Liver (tissue), 9 donors: ENCODE data around the gene PIWIL1. TPM values are rescaled to one million over a fixed set of nuclear protein-coding genes. Genes with fewer than 3 reads are reported as not detected.

ENCODE experiments used
- DNase-seq: peaks from one replicate; pipeline ENCODE4 v3.0.0-alpha.2; 2017; ENCODE audit warnings: low spot score
- H3K27ac ChIP-seq, 2 donors: one replicate each; pipeline ENCODE4 v1.7.0; 2013; ENCODE audit warnings: inconsistent platforms in 2 of 2, low read length in 2 of 2, control low read depth in 1 of 2, low read depth in 1 of 2, mild to moderate bottlenecking in 1 of 2
- H3K27me3 ChIP-seq, 4 donors: one replicate each; pipeline versions ENCODE4 v1.6.1 to v1.7.0; 2013; ENCODE audit warnings: low read length in 3 of 4, inconsistent platforms in 1 of 4, mild to moderate bottlenecking in 1 of 4, moderate library complexity in 1 of 4; ENCODE audit not compliant: control insufficient read depth in 4 of 4, insufficient read depth in 4 of 4
- H3K36me3 ChIP-seq, 4 donors: one replicate each; pipeline versions ENCODE4 v1.6.1 to v1.7.0; 2013; ENCODE audit warnings: low read length in 3 of 4, mild to moderate bottlenecking in 3 of 4, low read depth in 1 of 4, moderate library complexity in 1 of 4; ENCODE audit not compliant: control insufficient read depth in 4 of 4, insufficient read depth in 3 of 4
- H3K4me1 ChIP-seq, 4 donors: one replicate each; pipeline versions ENCODE4 v1.6.1 to v1.7.0; 2013; ENCODE audit warnings: low read length in 3 of 4, mild to moderate bottlenecking in 3 of 4, moderate library complexity in 1 of 4; ENCODE audit not compliant: control insufficient read depth in 4 of 4, insufficient read depth in 4 of 4
- H3K4me3 ChIP-seq, 3 donors: one replicate each; pipeline versions ENCODE4 v1.6.1 to v1.7.0; 2013; ENCODE audit warnings: low read length in 3 of 3, control low read depth in 1 of 3, low read depth in 1 of 3, mild to moderate bottlenecking in 1 of 3
- H3K9ac ChIP-seq, 2 donors: one replicate each; pipeline ENCODE4 v1.7.0; 2013; ENCODE audit warnings: low read length in 2 of 2, mild to moderate bottlenecking in 2 of 2, moderate library complexity in 2 of 2, control low read depth in 1 of 2, low read depth in 1 of 2
- H3K9me3 ChIP-seq, 4 donors: one replicate each; pipeline versions ENCODE4 v1.6.1 to v1.7.0; 2013; ENCODE audit warnings: low read length in 3 of 4; ENCODE audit not compliant: control insufficient read depth in 4 of 4
- EGR1 ChIP-seq, 2 donors: IDR thresholded peaks; 2 replicates each; pipeline ENCODE4 v1.6.1; 2016 to 2018; ENCODE audit warnings: antibody characterized with exemption in 2 of 2, low read depth in 2 of 2
- FOXA1 ChIP-seq: IDR thresholded peaks from 2 replicates; pipeline ENCODE4 v1.6.1; 2016; ENCODE audit warnings: antibody characterized with exemption
- FOXA2 ChIP-seq: IDR thresholded peaks from 2 replicates; pipeline ENCODE4 v1.6.1; 2016; ENCODE audit warnings: antibody characterized with exemption
- GABPA ChIP-seq, 2 donors: IDR thresholded peaks in 1 of 2; conservative IDR thresholded peaks in 1 of 2; 2 replicates each; pipeline ENCODE4 v1.6.1; 2016; ENCODE audit warnings: antibody characterized with exemption in 2 of 2, mild to moderate bottlenecking in 1 of 2, moderate library complexity in 1 of 2
- HNF4A ChIP-seq, 2 donors: conservative IDR thresholded peaks; 2 replicates each; pipeline ENCODE4 v1.6.1; 2016; ENCODE audit warnings: antibody characterized with exemption in 2 of 2, mild to moderate bottlenecking in 2 of 2
- HNF4G ChIP-seq: IDR thresholded peaks from 2 replicates; pipeline ENCODE4 v1.6.1; 2016; ENCODE audit warnings: antibody characterized with exemption
- JUND ChIP-seq, 2 donors: IDR thresholded peaks; 2 replicates each; pipeline ENCODE4 v1.6.1; 2016; ENCODE audit warnings: antibody characterized with exemption in 2 of 2
- MAX ChIP-seq: IDR thresholded peaks from 2 replicates; pipeline ENCODE4 v1.6.1; 2016; ENCODE audit warnings: antibody characterized with exemption
- NR2F2 ChIP-seq: IDR thresholded peaks from 2 replicates; pipeline ENCODE4 v1.6.1; 2016; ENCODE audit warnings: antibody characterized with exemption
- RAD21 ChIP-seq, 2 donors: IDR thresholded peaks; 2 replicates each; pipeline ENCODE4 v1.6.1; 2016; ENCODE audit warnings: antibody characterized with exemption in 2 of 2, mild to moderate bottlenecking in 2 of 2
- RXRA ChIP-seq, 2 donors: IDR thresholded peaks; 2 replicates each; pipeline ENCODE4 v1.6.1; 2017 to 2018; ENCODE audit warnings: antibody characterized with exemption in 2 of 2, mild to moderate bottlenecking in 1 of 2
- SP1 ChIP-seq: IDR thresholded peaks from 2 replicates; pipeline ENCODE4 v1.6.1; 2018; ENCODE audit warnings: antibody characterized with exemption, mild to moderate bottlenecking
- TAF1 ChIP-seq: conservative IDR thresholded peaks from 2 replicates; pipeline ENCODE4 v1.6.1; 2016; ENCODE audit warnings: antibody characterized with exemption, mild to moderate bottlenecking
- YY1 ChIP-seq: IDR thresholded peaks from 2 replicates; pipeline ENCODE4 v1.6.1; 2016; ENCODE audit warnings: antibody characterized with exemption, mild to moderate bottlenecking
- WGBS: extraction: QIAGEN DNeasy Blood & Tissue Kit; methylation state at CpG from one replicate; pipeline ENCODE4 v1.1.7; 2013; 5-methylcytosine and 5-hydroxymethylcytosine counted together
- polyA plus RNA-seq, 2 donors: library from polyadenylated mRNA; stranded (reverse) in 1 of 2; unstranded in 1 of 2; fragments of 200-250 nt in 1 of 2; fragments of >200 nt in 1 of 2; fragmentation: Nextera tagmentation in 1 of 2; extraction: Ambion mirVana in 1 of 2; gene quantifications; one replicate each; pipeline versions ENCODE4 v1.2.1 to v1.2.3, GENCODE V29; 2013 to 2015
- total RNA-seq, 2 donors: library from RNA; depleted of rRNA; stranded (reverse); fragments of >200 nt; gene quantifications; one replicate each; pipeline ENCODE4 v1.2.3, GENCODE V29; 2014
- TF ChIP-seq, protein P1 (sequence below): IDR thresholded peaks from 2 replicates; pipeline ENCODE4 v1.6.1; 2016; ENCODE audit warnings: antibody characterized with exemption, mild to moderate bottlenecking
- TF ChIP-seq, protein P2 (sequence below): fragments of 150-350 bp; IDR thresholded peaks from 2 replicates; pipeline ENCODE4 v1.5.1; 2017; ENCODE audit warnings: improper control_type of control experiment, low read depth, low read length; ENCODE audit not compliant: missing input control
- TF ChIP-seq, protein P3 (sequence below): IDR thresholded peaks from 2 replicates; pipeline ENCODE4 v1.6.1; 2016; ENCODE audit warnings: antibody characterized with exemption
- donor health status: healthy.
- donor health status: healthy.
- donor health status: healthy.
- donor health status: healthy.
- donor health status: healthy.

PIWIL1 gene
- total and polyA plus RNA-seq, 4 donors = 0.01 TPM; not detected in 3

- H3K4me3 ChIP-seq = no peak overlapping the region
- H3K9ac ChIP-seq = no peak overlapping the region
- H3K27me3 ChIP-seq = peaks cover 0 to 7% (median 2%) of the 10 kb centered on the region in 4 donors
- H3K4me1 ChIP-seq = peaks cover 0 to 4% (median 0%) of the 10 kb centered on the region in 4 donors
- H3K9me3 ChIP-seq = no peaks in the 10 kb centered on the region
- TF ChIP-seq FOXA2 (no peak), GABPA (IDR thresholded peaks at IDR 0.05 in 1 of 2, conservative IDR thresholded peaks at IDR 0.05 in 1 of 2) (no peak), NR2F2 (no peak), EGR1 (IDR thresholded peaks at IDR 0.05; ENCODE audit: low read depth in 2 of 2) (no peak)
- TF ChIP-seq, protein P1, sequence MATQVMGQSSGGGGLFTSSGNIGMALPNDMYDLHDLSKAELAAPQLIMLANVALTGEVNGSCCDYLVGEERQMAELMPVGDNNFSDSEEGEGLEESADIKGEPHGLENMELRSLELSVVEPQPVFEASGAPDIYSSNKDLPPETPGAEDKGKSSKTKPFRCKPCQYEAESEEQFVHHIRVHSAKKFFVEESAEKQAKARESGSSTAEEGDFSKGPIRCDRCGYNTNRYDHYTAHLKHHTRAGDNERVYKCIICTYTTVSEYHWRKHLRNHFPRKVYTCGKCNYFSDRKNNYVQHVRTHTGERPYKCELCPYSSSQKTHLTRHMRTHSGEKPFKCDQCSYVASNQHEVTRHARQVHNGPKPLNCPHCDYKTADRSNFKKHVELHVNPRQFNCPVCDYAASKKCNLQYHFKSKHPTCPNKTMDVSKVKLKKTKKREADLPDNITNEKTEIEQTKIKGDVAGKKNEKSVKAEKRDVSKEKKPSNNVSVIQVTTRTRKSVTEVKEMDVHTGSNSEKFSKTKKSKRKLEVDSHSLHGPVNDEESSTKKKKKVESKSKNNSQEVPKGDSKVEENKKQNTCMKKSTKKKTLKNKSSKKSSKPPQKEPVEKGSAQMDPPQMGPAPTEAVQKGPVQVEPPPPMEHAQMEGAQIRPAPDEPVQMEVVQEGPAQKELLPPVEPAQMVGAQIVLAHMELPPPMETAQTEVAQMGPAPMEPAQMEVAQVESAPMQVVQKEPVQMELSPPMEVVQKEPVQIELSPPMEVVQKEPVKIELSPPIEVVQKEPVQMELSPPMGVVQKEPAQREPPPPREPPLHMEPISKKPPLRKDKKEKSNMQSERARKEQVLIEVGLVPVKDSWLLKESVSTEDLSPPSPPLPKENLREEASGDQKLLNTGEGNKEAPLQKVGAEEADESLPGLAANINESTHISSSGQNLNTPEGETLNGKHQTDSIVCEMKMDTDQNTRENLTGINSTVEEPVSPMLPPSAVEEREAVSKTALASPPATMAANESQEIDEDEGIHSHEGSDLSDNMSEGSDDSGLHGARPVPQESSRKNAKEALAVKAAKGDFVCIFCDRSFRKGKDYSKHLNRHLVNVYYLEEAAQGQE = no peak
- H3K36me3 ChIP-seq = no peaks in the 10 kb centered on the region
- 69% methylated on average over 10 of the region's 10 CpGs for WGBS
- DNase-seq = no peak
- no peak overlapping the region for H3K27ac ChIP-seq
Observed at GRCh38 chr12:130333341-130333740, 4.3 kb upstream of the PIWIL1 start.

- TF ChIP-seq, protein P1 = no peak
- no peak for TF ChIP-seq RAD21 (IDR thresholded peaks at IDR 0.05)
- no peak for TF ChIP-seq FOXA1
- no peak for TF ChIP-seq MAX
- TF ChIP-seq SP1 = no peak
- TF ChIP-seq FOXA2 = no peak
- no peak for TF ChIP-seq NR2F2
- no peak for TF ChIP-seq GABPA (IDR thresholded peaks at IDR 0.05 in 1 of 2, conservative IDR thresholded peaks at IDR 0.05 in 1 of 2)
- no peak for TF ChIP-seq TAF1
- TF ChIP-seq, protein P2, sequence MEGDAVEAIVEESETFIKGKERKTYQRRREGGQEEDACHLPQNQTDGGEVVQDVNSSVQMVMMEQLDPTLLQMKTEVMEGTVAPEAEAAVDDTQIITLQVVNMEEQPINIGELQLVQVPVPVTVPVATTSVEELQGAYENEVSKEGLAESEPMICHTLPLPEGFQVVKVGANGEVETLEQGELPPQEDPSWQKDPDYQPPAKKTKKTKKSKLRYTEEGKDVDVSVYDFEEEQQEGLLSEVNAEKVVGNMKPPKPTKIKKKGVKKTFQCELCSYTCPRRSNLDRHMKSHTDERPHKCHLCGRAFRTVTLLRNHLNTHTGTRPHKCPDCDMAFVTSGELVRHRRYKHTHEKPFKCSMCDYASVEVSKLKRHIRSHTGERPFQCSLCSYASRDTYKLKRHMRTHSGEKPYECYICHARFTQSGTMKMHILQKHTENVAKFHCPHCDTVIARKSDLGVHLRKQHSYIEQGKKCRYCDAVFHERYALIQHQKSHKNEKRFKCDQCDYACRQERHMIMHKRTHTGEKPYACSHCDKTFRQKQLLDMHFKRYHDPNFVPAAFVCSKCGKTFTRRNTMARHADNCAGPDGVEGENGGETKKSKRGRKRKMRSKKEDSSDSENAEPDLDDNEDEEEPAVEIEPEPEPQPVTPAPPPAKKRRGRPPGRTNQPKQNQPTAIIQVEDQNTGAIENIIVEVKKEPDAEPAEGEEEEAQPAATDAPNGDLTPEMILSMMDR = no peak
- no peak for TF ChIP-seq RXRA (IDR thresholded peaks at IDR 0.05)
- TF ChIP-seq HNF4G = no peak
- no peak for TF ChIP-seq YY1
- TF ChIP-seq, protein P3, sequence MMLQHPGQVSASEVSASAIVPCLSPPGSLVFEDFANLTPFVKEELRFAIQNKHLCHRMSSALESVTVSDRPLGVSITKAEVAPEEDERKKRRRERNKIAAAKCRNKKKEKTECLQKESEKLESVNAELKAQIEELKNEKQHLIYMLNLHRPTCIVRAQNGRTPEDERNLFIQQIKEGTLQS = no peak
- no peak for TF ChIP-seq JUND (IDR thresholded peaks at IDR 0.05)
- TF ChIP-seq HNF4A (conservative IDR thresholded peaks at IDR 0.05) = no peak
- peaks cover 0 to 7% (median 3%) of the 10 kb centered on the region in 4 donors for H3K27me3 ChIP-seq
- WGBS = 72% methylated on average over 8 of the region's 8 CpGs
Observed at GRCh38 chr12:130334399-130334798, 3.3 kb upstream of the PIWIL1 start.

More at GRCh38 chr12:130334399-130334798, 3.3 kb upstream of the PIWIL1 start:
- H3K36me3 ChIP-seq = no peaks in the 10 kb centered on the region
- H3K9me3 ChIP-seq = peaks cover 0 to 1% (median 0%) of the 10 kb centered on the region in 4 donors
- H3K9ac ChIP-seq = no peak overlapping the region
- H3K27ac ChIP-seq = no peak overlapping the region
- no peak for DNase-seq
- H3K4me3 ChIP-seq = no peak overlapping the region
- peaks cover 0 to 4% (median under 1%) of the 10 kb centered on the region in 4 donors for H3K4me1 ChIP-seq
